Measurements from ENCODE around the gene CALML4. TPM values are rescaled to one million over a fixed set of nuclear protein-coding genes. Genes with fewer than 3 reads are reported as not detected.

CALML4 gene
- total RNA-seq, 1 donor from 2014 or later: 14.8 TPM

- no peak for TF ChIP-seq CTCF (conservative IDR thresholded peaks at IDR 0.05)
- no peaks in the 10 kb centered on the region for H3K27me3 Mint-ChIP-seq (ENCODE audit: low read depth)
- H3K4me1 Mint-ChIP-seq: peaks cover 5% of the 10 kb centered on the region
- no peak overlapping the region for H3K27ac Mint-ChIP-seq (ENCODE audit: unreplicated experiment)
- H3K9me3 Mint-ChIP-seq: no peaks in the 10 kb centered on the region
- H3K4me3 Mint-ChIP-seq: no peak overlapping the region
- DNase-seq (ENCODE audit: low read depth, low spot score): no peak
- peaks cover 14% of the 10 kb centered on the region for H3K36me3 Mint-ChIP-seq (ENCODE audit: low read depth)
Measured at GRCh38 chr15:68188647-68189046, 16.5 kb downstream of the CALML4 start.

GRCh38 chr15:68187559-68187958 lies 17.6 kb downstream of the CALML4 start:
- H3K36me3 Mint-ChIP-seq (ENCODE audit: low read depth): peaks cover 16% of the 10 kb centered on the region
- H3K27ac Mint-ChIP-seq (ENCODE audit: unreplicated experiment): no peak overlapping the region
- TF ChIP-seq CTCF (conservative IDR thresholded peaks at IDR 0.05): no peak
- H3K4me1 Mint-ChIP-seq: no peaks in the 10 kb centered on the region
- no peaks in the 10 kb centered on the region for H3K27me3 Mint-ChIP-seq (ENCODE audit: low read depth)
- no peak overlapping the region for H3K4me3 Mint-ChIP-seq
- DNase-seq (ENCODE audit: low read depth, low spot score): no peak
- H3K9me3 Mint-ChIP-seq: no peaks in the 10 kb centered on the region

GRCh38 chr15:68186671-68187397 lies 18.3 kb downstream of the CALML4 start:
- H3K4me3 Mint-ChIP-seq: no peak overlapping the region
- H3K4me1 Mint-ChIP-seq: no peaks in the 10 kb centered on the region
- peaks cover 16% of the 10 kb centered on the region for H3K36me3 Mint-ChIP-seq (ENCODE audit: low read depth)
- no peaks in the 10 kb centered on the region for H3K27me3 Mint-ChIP-seq (ENCODE audit: low read depth)
- H3K27ac Mint-ChIP-seq (ENCODE audit: unreplicated experiment): no peak overlapping the region
- DNase-seq (ENCODE audit: low read depth, low spot score): no peak
- TF ChIP-seq CTCF (conservative IDR thresholded peaks at IDR 0.05): no peak
- H3K9me3 Mint-ChIP-seq: no peaks in the 10 kb centered on the region

GRCh38 chr15:68184616-68185480 lies 20.3 kb downstream of the CALML4 start:
- DNase-seq (ENCODE audit: low read depth, low spot score): no peak
- Mint-ChIP-seq H3K9me3 (no peaks in the 10 kb centered on the region), H3K36me3 (ENCODE audit: low read depth) (peaks cover 19% of the 10 kb centered on the region), H3K27ac (ENCODE audit: unreplicated experiment) (no peak overlapping the region), H3K27me3 (ENCODE audit: low read depth) (no peaks in the 10 kb centered on the region), H3K4me1 (no peaks in the 10 kb centered on the region), H3K4me3 (no peak overlapping the region)
- TF ChIP-seq CTCF (conservative IDR thresholded peaks at IDR 0.05): no peak

GRCh38 chr15:68183616-68184315 lies 21.4 kb downstream of the CALML4 start:
- peaks cover 19% of the 10 kb centered on the region for H3K36me3 Mint-ChIP-seq (ENCODE audit: low read depth)
- H3K27ac Mint-ChIP-seq (ENCODE audit: unreplicated experiment): no peak overlapping the region
- no peak overlapping the region for H3K4me3 Mint-ChIP-seq
- H3K9me3 Mint-ChIP-seq: no peaks in the 10 kb centered on the region
- no peak for DNase-seq (ENCODE audit: low read depth, low spot score)
- TF ChIP-seq CTCF (conservative IDR thresholded peaks at IDR 0.05): no peak
- no peaks in the 10 kb centered on the region for H3K27me3 Mint-ChIP-seq (ENCODE audit: low read depth)
- no peaks in the 10 kb centered on the region for H3K4me1 Mint-ChIP-seq

All from neural crest cell (in vitro differentiated cells).